ENCODE data around the gene NMT2.

DNA sequence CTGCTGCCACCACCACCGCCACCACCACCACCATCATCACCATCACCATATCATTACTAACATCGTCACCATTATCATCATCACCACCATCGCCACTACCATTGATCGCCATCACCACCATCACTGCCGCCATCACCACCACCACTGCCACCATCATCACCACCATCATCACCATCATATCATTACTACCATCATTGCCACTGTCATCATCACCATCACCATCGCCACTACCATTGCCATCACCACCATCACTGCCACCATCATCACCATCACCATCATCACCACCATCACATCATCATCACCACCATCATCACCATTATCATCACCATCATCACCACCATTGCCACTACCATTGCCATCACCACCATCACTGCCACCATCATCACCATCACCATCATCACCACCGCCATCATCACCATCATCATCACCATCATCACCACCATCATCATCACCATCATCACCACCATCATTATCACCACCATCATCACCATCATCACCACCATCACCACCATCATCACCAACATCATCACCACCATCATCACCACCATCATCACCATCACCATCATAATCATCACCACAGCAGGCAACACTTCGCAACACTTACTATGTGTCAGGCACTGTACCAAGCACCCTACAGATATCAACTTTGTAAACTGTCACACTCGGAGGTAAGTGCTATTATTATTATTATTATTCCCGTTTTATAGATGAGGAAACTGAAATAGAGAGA is 19.3 kb downstream of the NMT2 start:
- TF ChIP-seq, protein P1, sequence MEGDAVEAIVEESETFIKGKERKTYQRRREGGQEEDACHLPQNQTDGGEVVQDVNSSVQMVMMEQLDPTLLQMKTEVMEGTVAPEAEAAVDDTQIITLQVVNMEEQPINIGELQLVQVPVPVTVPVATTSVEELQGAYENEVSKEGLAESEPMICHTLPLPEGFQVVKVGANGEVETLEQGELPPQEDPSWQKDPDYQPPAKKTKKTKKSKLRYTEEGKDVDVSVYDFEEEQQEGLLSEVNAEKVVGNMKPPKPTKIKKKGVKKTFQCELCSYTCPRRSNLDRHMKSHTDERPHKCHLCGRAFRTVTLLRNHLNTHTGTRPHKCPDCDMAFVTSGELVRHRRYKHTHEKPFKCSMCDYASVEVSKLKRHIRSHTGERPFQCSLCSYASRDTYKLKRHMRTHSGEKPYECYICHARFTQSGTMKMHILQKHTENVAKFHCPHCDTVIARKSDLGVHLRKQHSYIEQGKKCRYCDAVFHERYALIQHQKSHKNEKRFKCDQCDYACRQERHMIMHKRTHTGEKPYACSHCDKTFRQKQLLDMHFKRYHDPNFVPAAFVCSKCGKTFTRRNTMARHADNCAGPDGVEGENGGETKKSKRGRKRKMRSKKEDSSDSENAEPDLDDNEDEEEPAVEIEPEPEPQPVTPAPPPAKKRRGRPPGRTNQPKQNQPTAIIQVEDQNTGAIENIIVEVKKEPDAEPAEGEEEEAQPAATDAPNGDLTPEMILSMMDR (IDR thresholded peaks at IDR 0.05; ENCODE audit: low read depth, low read length): no peak
- TF ChIP-seq EZH2phosphoT487 (IDR thresholded peaks at IDR 0.05; ENCODE audit: low read depth): no peak
